SK-N-SH treated with all-trans-retinoic acid at 6 μM for 48 hours (cell line): ENCODE results near the gene ASCL1.

Source experiments
- ARNTL ChIP-seq: fragments of 450-650 bp; formaldehyde crosslinking; IDR thresholded peaks from 2 replicates; pipeline ENCODE4 v1.5.0; 2020; ENCODE audit warnings: low read depth, mild to moderate bottlenecking, moderate library complexity, borderline replicate concordance
- BACH2 ChIP-seq: fragments of 250-450 bp; sonication (Bioruptor Pico); IDR thresholded peaks from 2 replicates; pipeline ENCODE4 v1.9.0; 2021; ENCODE audit warnings: mild to moderate bottlenecking, borderline replicate concordance
- ISL1 ChIP-seq: fragments of 250-450 bp; sonication (Bioruptor Pico); IDR thresholded peaks from 2 replicates; pipeline ENCODE4 v2.1.2; 2022; ENCODE audit warnings: mild to moderate bottlenecking, moderate library complexity
- OSR1 ChIP-seq: fragments of 250-450 bp; sonication (Bioruptor Pico); IDR thresholded peaks from 2 replicates; pipeline ENCODE4 v1.8.0; 2022; ENCODE audit warnings: moderate library complexity, mild to moderate bottlenecking, inconsistent platforms
- RARB ChIP-seq: fragments of 250-450 bp; sonication (Bioruptor Pico); IDR thresholded peaks from 2 replicates; pipeline ENCODE4 v1.8.0; 2021; ENCODE audit warnings: mild to moderate bottlenecking, moderate library complexity
- SNAI2 ChIP-seq: fragments of 250-450 bp; sonication (Bioruptor Pico); IDR thresholded peaks from 2 replicates; pipeline ENCODE4 v1.5.0; 2020; ENCODE audit warnings: mild to moderate bottlenecking, moderate library complexity
- TOX ChIP-seq: fragments of 250-450 bp; sonication (Bioruptor Pico); IDR thresholded peaks from 2 replicates; pipeline ENCODE4 v1.8.0; 2021; ENCODE audit warnings: mild to moderate bottlenecking, moderate library complexity, borderline replicate concordance
- ZFP3 ChIP-seq: fragments of 250-450 bp; sonication (Bioruptor Pico); IDR thresholded peaks from 2 replicates; pipeline ENCODE4 v1.5.0; 2020; ENCODE audit warnings: mild to moderate bottlenecking, moderate library complexity
- ZFP30 ChIP-seq: fragments of 450-650 bp; formaldehyde crosslinking; IDR thresholded peaks from 2 replicates; pipeline ENCODE4 v1.5.0; 2022; ENCODE audit warnings: mild to moderate bottlenecking, moderate library complexity
- ZNF565 ChIP-seq: fragments of 450-650 bp; formaldehyde crosslinking; conservative IDR thresholded peaks from 2 replicates; pipeline ENCODE4 v1.5.0; 2020; ENCODE audit warnings: low read depth, mild to moderate bottlenecking, moderate library complexity
- TF ChIP-seq, protein P1 (sequence below): fragments of 250-450 bp; sonication (Bioruptor Pico); IDR thresholded peaks from 2 replicates; pipeline ENCODE4 v1.8.0; 2020; ENCODE audit warnings: mild to moderate bottlenecking, moderate library complexity, borderline replicate concordance
- TF ChIP-seq, protein P2 (sequence below): fragments of 250-450 bp; sonication (Bioruptor Pico); IDR thresholded peaks from 2 replicates; pipeline ENCODE4 v1.5.1; 2020; ENCODE audit warnings: low read depth, mild to moderate bottlenecking, moderate library complexity

DNA sequence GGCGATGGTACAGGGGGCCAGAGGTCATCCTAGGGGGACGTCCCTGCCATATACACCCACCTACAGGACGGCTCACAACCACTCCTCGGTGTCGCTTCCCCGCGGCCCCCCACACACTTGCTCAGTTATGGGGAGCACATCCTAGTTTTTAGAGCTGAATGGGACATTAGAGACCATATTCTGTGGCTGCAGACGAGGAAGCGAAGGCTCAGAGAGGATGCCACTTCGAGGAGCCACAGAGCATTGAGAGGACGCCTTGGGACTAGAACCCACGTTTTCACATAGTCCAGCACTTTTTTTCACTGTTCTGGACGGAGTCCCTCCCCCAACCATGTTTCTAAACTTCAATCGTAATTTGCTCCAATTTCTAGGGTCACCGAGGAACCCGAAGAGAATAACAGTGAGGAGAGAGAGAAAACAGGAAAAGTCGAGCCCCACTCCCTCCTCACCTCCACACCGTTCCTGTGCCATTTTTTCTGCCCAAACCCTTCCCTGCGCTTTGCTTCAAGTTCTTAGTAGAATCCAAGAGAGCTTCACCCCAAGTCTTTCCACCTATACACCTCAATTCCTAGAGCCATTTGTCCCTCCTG, 641 bp upstream of the ASCL1 start:
- TF ChIP-seq ZFP30 = no peak
- TF ChIP-seq, protein P1, sequence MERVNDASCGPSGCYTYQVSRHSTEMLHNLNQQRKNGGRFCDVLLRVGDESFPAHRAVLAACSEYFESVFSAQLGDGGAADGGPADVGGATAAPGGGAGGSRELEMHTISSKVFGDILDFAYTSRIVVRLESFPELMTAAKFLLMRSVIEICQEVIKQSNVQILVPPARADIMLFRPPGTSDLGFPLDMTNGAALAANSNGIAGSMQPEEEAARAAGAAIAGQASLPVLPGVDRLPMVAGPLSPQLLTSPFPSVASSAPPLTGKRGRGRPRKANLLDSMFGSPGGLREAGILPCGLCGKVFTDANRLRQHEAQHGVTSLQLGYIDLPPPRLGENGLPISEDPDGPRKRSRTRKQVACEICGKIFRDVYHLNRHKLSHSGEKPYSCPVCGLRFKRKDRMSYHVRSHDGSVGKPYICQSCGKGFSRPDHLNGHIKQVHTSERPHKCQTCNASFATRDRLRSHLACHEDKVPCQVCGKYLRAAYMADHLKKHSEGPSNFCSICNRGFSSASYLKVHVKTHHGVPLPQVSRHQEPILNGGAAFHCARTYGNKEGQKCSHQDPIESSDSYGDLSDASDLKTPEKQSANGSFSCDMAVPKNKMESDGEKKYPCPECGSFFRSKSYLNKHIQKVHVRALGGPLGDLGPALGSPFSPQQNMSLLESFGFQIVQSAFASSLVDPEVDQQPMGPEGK (CRISPR knock-in tag) = no peak
- no peak for TF ChIP-seq TOX (CRISPR knock-in tag)
- no peak for TF ChIP-seq ARNTL (CRISPR knock-in tag)
- TF ChIP-seq ISL1 (CRISPR knock-in tag) = no peak
- no peak for TF ChIP-seq BACH2 (CRISPR knock-in tag)
- TF ChIP-seq ZNF565 (CRISPR knock-in tag) = no peak
- no peak for TF ChIP-seq RARB (CRISPR knock-in tag)
- no peak for TF ChIP-seq SNAI2
- no peak for TF ChIP-seq ZFP3
- no peak for TF ChIP-seq OSR1 (CRISPR knock-in tag)
- TF ChIP-seq, protein P2, sequence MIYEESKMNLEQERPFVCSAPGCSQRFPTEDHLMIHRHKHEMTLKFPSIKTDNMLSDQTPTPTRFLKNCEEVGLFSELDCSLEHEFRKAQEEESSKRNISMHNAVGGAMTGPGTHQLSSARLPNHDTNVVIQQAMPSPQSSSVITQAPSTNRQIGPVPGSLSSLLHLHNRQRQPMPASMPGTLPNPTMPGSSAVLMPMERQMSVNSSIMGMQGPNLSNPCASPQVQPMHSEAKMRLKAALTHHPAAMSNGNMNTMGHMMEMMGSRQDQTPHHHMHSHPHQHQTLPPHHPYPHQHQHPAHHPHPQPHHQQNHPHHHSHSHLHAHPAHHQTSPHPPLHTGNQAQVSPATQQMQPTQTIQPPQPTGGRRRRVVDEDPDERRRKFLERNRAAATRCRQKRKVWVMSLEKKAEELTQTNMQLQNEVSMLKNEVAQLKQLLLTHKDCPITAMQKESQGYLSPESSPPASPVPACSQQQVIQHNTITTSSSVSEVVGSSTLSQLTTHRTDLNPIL = no peak
